ENCODE results near the gene FEZ2. TPM values are rescaled to one million over a fixed set of nuclear protein-coding genes. Genes with fewer than 3 reads are reported as not detected.

Gene FEZ2
- total and polyA plus RNA-seq, 7 donors = 61.5 to 291 (median 179) TPM

- Histone ChIP-seq H3K4me1 (peaks cover 14% of the 10 kb centered on the region), H3K4me3 (no peak overlapping the region), H3K36me3 (ENCODE audit: insufficient read depth in 1 of 2, low read depth in 1 of 2) (peaks cover 0 to 57% of the 10 kb centered on the region in 2 donors), H3K27ac (no peak overlapping the region), H3K9me3 (no peaks in the 10 kb centered on the region), H3K27me3 (ENCODE audit: insufficient read depth in 3 of 3, low read length in 2 of 3) (no peaks in the 10 kb centered on the region)
- ATAC-seq (no peak), DNase-seq (no peak)
- no peak for TF ChIP-seq CTCF (IDR thresholded peaks at IDR 0.05)
- intact Hi-C loops (cut with DNase I) = no loop called here
Measured at GRCh38 chr2:36534275-36534799, 63.6 kb downstream of the FEZ2 start.

GRCh38 chr2:36530983-36531354 is 67.0 kb downstream of the FEZ2 start:
- intact Hi-C loops (cut with DNase I) = no loop called here
- Histone ChIP-seq H3K4me3 (no peak overlapping the region), H3K27me3 (ENCODE audit: insufficient read depth in 3 of 3, low read length in 2 of 3) (no peaks in the 10 kb centered on the region), H3K36me3 (ENCODE audit: insufficient read depth in 1 of 2, low read depth in 1 of 2) (peaks cover 0 to 55% of the 10 kb centered on the region in 2 donors), H3K4me1 (peaks cover 20% of the 10 kb centered on the region), H3K27ac (peak overlapping the region; percentile 63), H3K9me3 (no peaks in the 10 kb centered on the region)
- WGBS, 3 donors = 63 to 77% (median 67%) methylated on average over 3 of the region's 3 CpGs
- TF ChIP-seq CTCF (IDR thresholded peaks at IDR 0.05) = no peak
- DNase-seq (no peak), ATAC-seq (peak in 3 of 4 donors; percentile 25 to 53 (median 33))

- DNase-seq = no peak
- Histone ChIP-seq H3K4me3 (no peak overlapping the region), H3K4me1 (peaks cover 20% of the 10 kb centered on the region), H3K27ac (peak overlapping the region; percentile 63), H3K9me3 (no peaks in the 10 kb centered on the region), H3K27me3 (ENCODE audit: insufficient read depth in 3 of 3, low read length in 2 of 3) (no peaks in the 10 kb centered on the region), H3K36me3 (ENCODE audit: insufficient read depth in 1 of 2, low read depth in 1 of 2) (peaks cover 0 to 55% of the 10 kb centered on the region in 2 donors)
- ATAC-seq = peak in 2 of 4 donors; percentile 37 to 44
- intact Hi-C loops (cut with DNase I) = no loop called here
- no peak for TF ChIP-seq CTCF (IDR thresholded peaks at IDR 0.05)
- WGBS, 3 donors = 79 to 85% (median 82%) methylated on average over 9 of the region's 9 CpGs
Measured at GRCh38 chr2:36530178-36530982, 67.6 kb downstream of the FEZ2 start.

- Histone ChIP-seq H3K27ac (peak overlapping the region; percentile 33), H3K36me3 (ENCODE audit: insufficient read depth in 1 of 2, low read depth in 1 of 2) (peaks cover 0 to 70% of the 10 kb centered on the region in 2 donors), H3K9me3 (no peaks in the 10 kb centered on the region), H3K4me1 (peaks cover 20% of the 10 kb centered on the region), H3K27me3 (ENCODE audit: insufficient read depth in 3 of 3, low read length in 2 of 3) (no peaks in the 10 kb centered on the region), H3K4me3 (no peak overlapping the region)
- no peak for TF ChIP-seq CTCF (IDR thresholded peaks at IDR 0.05)
- intact Hi-C loops (cut with DNase I) = no loop called here
- ATAC-seq (no peak), DNase-seq (no peak)
- WGBS, 3 donors = 78 to 82% (median 78%) methylated on average over 7 of the region's 7 CpGs
Measured at GRCh38 chr2:36528766-36529392, 69.1 kb downstream of the FEZ2 start.
